Dermis blood vessel endothelial cell (primary cell): ENCODE data around the gene PCDHGB4. TPM values are rescaled to one million over a fixed set of nuclear protein-coding genes. Genes with fewer than 3 reads are reported as not detected.
"Not testable (repeated sequence)": the region's sequence is repeated elsewhere in the genome, so short reads cannot be mapped to it uniquely, and the experiment has no call there.

Experiments
- DNase-seq: peaks from one replicate; pipeline ENCODE4 v3.0.0; 2010
- total RNA-seq: library from RNA; depleted of rRNA; stranded (reverse); fragments of >200 nt; gene quantifications from 2 replicates; pipeline ENCODE4 v1.2.3, GENCODE V29; 2014

The PCDHGB4 gene
- total RNA-seq, 1 donor from 2014 or later = 14.5 TPM

DNA sequence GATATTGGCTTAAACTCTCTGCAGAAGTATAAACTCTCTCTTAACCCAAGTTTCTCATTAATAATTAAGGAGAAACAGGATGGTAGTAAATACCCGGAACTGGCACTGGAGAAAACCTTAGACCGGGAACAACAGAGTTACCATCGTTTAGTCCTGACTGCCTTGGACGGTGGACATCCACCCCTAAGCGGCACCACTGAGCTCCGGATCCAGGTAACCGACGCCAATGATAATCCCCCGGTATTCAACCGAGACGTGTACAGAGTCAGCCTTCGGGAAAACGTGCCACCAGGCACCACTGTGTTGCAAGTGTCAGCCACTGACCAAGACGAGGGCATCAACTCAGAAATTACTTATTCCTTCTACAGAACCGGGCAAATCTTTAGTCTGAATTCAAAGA is 11.1 kb downstream of the PCDHGB4 start:
- no peak for DNase-seq

DNA sequence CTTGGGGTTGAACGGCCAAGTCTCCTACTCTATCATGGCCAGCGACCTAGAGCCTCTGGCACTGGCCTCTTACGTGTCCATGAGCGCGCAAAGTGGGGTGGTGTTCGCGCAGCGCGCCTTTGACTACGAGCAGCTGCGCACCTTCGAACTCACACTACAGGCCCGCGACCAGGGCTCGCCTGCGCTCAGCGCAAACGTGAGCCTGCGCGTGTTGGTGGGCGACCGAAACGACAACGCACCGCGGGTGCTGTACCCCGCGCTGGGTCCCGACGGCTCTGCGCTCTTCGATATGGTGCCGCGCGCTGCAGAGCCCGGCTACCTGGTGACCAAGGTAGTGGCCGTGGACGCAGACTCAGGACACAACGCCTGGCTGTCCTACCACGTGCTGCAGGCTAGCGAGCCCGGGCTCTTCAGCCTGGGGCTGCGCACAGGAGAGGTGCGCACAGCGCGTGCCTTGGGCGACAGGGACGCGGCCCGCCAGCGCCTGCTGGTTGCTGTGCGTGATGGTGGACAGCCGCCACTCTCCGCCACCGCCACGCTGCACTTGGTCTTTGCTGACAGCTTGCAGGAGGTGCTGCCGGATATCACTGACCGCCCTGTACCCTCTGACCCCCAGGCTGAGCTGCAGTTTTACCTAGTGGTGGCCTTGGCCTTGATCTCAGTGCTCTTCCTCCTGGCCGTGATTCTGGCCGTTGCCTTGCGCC is 12.2 kb downstream of the PCDHGB4 start:
- no peak for DNase-seq

DNA sequence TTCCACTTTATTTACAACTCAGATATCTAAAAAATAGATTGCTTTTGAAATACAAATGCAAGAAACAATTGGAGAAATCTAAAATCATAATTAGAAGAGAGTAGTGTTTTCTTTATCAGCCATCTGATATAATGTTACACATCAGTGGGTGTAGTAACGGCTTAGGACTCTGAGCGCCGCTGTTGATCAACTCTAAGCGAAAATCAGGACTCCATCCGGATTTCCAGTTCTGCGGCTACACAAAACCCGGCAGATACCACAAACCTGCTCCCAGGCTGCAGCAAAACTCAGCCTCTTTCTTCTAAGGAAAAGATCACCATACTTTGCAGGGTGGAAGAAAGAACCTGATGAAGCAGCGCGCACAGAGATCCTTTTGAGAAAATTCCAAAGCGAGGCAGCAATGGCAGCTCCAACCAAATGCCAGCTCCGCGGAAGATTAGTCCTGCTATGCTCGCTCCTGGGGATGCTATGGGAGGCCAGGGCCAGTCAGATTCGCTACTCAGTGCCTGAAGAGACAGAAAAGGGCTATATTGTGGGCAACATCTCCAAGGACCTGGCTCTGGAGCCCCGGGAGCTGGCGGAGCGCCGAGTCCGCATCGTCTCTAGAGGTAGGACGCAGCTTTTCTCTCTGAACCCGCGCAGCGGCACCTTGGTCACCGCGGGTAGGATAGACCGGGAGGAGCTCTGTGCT is 15.2 kb downstream of the PCDHGB4 start, which contains the start of gene PCDHGA9:
TSS of gene PCDHGA9 (plus strand) at position 226 of the 691 bp plus-strand sequence. CDS start at position 401, 175 bp downstream.
- peak; percentile 63 for DNase-seq

DNA sequence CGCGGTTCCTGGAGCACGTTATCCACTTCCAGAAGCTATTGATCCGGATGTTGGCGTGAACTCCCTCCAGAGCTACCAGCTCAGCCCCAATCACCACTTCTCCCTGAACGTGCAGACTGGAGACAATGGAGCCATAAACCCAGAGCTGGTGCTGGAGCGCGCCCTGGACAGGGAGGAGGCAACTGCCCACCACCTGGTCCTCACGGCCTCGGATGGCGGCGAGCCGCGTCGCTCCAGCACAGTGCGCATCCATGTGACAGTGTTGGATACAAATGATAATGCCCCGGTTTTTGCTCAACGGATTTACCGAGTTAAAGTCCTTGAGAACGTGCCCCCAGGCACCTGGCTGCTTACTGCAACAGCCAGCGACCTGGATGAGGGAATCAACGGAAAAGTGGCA is 15.9 kb downstream of the PCDHGB4 start:
- DNase-seq = no peak

DNA sequence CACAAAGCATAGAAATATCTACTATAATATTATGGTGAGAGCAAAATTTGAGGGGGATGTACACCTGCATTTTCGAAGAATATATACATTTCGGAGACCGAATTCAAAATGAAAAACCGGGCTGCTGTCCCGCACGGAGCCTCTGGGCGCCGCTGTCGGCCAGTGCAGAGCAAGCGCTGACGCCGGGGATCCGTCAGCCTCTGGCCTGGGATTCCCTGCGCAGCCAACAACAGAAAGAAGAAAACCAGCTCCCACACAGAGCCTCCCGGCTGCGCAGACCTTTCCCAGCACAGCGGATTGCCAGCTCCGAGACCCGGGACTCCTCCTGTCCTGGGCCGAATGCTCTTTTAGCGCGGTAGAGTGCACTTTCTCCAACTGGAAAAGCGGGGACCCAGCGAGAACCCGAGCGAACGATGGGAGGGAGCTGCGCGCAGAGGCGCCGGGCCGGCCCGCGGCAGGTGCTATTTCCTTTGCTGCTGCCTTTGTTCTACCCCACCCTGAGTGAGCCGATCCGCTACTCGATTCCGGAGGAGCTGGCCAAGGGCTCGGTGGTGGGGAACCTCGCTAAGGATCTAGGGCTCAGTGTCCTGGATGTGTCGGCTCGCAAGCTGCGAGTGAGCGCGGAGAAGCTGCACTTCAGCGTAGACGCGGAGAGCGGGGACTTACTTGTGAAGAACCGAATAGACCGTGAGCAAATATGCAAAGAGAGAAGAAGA is 20.4 kb downstream of the PCDHGB4 start, which contains the start of gene PCDHGB6:
TSS of gene PCDHGB6 (plus strand) at position 232 of the 716 bp plus-strand sequence. CDS start at position 414, 182 bp downstream.
- DNase-seq = peak; percentile 62

DNA sequence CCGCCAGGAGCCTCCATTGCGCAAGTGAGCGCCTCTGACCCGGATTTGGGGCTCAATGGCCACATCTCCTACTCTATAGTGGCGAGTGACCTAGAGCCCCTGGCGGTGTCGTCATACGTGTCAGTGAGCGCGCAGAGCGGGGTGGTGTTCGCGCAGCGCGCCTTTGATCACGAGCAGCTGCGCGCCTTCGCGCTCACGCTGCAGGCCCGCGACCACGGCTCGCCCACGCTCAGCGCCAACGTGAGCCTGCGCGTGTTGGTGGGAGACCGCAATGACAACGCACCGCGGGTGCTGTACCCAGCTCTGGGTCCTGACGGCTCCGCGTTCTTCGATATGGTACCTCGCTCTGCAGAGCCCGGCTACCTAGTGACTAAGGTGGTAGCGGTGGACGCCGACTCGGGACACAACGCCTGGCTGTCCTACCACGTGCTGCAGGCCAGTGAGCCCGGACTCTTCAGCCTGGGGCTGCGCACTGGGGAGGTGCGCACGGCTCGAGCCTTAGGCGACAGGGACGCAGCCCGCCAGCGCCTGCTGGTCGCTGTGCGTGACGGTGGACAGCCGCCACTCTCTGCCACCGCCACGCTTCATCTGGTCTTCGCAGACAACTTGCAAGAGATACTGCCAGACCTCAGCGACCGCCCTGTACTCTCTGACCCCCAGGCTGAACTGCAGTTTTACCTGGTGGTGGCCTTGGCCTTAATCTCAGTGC is 22.3 kb downstream of the PCDHGB4 start:
- no peak for DNase-seq

DNA sequence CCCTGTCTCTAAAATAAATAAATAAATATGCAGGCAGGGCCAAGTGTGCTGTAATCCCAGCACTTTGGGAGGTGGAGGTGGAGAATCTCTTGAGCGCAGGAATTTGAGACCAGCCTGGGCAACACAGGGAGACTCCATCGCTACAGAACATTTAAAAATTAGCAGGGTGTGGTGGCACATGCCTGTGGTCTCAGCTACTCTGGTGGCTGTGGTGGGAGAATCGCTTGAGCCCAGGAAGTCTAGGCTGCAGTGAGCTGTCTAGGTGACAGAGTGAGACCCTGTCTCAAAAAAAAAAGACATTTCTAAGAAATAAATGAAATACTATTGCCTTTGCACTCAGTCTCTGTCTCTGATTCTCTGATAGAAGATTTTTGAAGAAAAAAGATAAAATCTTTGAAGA is 24.1 kb downstream of the PCDHGB4 start:
- DNase-seq = no peak

DNA sequence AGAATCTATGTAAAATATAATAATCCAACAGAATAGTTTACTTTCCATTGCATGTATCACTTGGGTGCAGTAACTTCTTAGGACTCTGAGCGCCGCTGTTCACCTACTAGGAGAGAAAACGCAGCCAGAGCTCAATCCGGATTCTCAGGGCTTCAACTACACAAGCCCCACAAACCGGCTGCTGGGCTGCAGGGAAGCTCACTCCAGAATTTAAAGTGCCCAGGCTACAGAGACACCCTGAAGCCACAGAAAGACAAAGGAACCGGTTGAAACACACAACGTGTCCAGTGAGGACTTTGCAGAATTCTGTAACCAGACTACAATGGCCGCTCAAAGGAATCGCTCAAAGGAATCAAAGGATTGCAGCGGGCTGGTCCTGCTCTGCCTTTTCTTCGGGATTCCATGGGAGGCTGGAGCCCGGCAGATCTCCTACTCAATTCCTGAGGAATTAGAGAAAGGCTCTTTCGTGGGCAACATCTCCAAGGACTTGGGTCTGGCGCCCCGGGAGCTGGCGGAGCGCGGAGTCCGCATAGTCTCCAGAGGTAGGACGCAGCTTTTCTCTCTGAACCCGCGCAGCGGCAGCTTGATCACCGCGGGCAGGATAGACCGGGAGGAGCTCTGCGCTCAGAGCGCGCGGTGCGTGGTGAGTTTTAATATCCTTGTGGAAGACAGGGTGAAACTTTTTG is 25.5 kb downstream of the PCDHGB4 start, which contains the start of gene PCDHGA10:
TSS of gene PCDHGA10 (plus strand) at position 134 of the 686 bp plus-strand sequence. CDS start at position 323, 189 bp downstream.
- peak; percentile 83 for DNase-seq

DNA sequence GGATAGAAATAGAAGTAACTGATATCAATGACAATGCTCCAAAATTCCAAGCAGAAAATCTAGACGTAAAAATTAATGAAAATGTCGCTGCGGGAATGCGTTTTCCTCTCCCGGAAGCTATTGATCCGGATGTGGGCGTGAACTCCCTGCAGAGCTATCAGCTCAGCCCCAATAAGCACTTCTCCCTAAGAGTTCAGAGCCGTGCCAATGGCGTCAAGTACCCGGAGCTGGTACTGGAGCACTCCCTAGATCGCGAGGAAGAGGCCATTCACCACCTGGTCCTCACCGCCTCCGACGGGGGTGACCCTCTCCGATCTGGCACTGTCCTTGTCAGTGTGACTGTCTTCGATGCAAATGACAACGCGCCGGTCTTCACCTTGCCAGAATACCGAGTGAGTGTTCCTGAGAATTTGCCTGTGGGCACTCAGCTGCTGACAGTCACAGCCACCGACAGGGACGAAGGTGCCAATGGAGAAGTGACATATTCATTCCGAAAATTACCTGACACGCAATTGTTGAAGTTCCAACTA is 26.1 kb downstream of the PCDHGB4 start:
- no peak for DNase-seq

DNA sequence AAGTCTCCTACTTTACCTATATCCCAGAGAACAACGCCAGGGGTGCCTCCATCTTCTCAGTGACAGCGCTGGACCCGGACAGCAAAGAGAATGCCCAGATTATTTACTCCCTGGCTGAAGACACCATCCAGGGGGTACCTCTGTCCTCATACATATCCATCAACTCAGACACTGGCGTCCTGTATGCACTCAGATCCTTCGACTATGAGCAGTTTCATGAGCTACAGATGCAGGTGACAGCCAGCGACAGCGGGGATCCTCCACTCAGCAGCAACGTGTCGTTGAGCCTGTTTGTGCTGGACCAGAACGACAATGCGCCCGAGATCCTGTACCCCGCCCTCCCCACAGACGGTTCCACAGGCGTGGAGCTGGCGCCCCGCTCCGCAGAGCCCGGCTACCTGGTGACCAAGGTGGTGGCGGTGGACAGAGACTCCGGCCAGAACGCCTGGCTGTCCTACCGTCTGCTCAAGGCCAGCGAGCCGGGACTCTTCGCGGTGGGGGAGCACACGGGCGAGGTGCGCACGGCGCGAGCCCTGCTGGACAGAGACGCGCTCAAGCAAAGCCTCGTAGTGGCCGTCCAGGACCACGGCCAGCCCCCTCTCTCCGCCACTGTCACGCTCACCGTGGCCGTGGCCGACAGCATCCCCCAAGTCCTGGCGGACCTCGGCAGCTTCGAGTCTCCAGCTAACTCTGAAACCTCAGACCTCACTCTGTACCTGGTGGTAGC is 27.2 kb downstream of the PCDHGB4 start:
- DNase-seq = not testable (repeated sequence)

DNA sequence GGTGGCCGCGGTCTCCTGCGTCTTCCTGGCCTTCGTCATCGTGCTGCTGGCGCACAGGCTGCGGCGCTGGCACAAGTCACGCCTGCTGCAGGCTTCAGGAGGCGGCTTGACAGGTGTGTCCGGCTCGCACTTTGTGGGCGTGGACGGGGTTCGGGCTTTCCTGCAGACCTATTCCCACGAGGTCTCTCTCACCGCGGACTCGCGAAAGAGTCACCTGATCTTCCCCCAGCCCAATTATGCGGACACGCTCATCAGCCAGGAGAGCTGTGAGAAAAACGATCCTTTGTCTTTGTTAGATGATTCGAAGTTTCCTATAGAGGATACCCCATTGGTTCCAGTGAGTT is 27.7 kb downstream of the PCDHGB4 start:
- DNase-seq = not testable (repeated sequence)

DNA sequence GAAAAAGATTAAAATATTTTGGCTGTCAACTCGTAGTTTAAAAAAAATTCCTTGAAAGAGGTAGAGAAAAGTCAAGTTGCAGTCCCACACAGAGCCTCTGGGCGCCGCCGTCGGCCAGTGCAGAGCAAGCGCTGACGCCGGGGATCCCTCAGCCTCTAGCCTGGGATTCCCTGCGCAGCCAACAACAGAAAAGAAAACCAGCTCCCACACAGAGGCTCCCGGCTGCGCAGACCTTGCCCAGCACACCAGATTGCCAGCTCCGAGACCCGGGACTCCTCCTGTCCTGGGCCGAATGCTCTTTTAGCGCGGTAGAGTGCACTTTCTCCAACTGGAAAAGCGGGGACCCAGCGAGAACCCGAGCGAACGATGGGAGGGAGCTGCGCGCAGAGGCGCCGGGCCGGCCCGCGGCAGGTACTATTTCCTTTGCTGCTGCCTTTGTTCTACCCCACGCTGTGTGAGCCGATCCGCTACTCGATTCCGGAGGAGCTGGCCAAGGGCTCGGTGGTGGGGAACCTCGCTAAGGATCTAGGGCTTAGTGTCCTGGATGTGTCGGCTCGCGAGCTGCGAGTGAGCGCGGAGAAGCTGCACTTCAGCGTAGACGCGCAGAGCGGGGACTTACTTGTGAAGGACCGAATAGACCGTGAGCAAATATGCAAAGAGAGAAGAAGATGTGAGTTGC is 30.1 kb downstream of the PCDHGB4 start, which contains the start of gene PCDHGB7:
TSS of gene PCDHGB7 (plus strand) at position 184 of the 679 bp plus-strand sequence. CDS start at position 367, 183 bp downstream.
- DNase-seq = peak; percentile 88

DNA sequence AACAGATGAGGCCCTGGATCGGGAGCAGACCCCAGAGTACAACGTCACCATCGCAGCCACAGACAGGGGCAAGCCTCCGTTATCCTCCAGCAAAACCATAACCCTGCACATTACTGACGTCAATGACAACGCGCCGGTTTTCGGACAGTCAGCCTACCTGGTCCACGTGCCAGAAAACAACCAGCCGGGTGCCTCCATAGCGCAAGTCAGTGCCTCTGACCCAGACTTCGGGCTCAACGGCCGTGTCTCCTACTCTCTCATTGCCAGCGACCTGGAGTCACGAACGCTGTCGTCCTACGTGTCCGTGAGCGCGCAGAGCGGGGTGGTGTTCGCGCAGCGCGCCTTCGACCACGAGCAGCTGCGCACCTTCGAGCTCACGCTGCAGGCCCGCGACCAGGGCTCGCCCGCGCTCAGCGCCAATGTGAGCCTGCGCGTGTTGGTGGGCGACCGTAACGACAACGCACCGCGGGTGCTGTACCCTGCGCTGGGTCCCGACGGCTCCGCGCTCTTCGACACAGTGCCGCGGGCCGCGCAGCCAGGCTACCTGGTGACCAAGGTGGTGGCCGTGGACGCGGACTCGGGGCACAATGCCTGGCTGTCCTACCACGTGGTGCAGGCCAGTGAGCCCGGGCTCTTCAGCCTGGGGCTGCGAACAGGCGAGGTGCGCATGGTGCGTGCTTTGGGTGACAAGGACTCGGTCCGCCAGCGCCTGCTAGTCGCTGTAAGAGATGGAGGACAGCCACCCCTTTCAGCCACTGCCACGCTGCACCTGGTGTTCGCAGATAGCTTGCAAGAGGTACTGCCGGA is 31.8 kb downstream of the PCDHGB4 start:
- no peak for DNase-seq

DNA sequence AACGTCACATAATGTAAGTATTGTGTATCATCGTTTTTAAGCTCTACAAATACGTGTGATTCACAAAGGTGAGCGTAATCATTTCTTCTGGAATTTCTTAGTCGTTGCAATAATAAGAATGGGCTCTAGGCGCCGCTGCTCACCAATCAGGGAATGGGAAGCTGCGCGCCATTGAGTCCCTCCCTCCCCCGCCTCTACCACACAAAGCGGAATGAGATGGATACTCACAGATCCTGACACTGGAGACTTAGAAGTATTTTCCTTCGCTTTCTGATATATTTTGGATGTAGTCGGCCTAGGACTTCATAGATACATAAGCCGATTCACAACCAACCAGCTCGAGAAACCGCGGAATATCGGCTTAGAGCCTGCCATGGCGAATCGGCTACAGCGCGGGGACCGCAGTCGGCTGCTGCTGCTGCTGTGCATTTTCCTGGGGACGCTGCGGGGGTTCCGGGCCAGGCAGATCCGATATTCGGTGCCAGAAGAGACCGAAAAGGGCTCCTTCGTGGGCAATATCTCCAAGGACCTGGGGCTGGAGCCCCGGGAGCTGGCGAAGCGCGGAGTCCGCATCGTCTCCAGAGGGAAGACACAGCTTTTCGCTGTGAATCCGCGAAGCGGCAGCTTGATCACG is 33.5 kb downstream of the PCDHGB4 start, which contains the start of gene PCDHGA11:
TSS of gene PCDHGA11 (plus strand) at position 197 of the 634 bp plus-strand sequence. CDS start at position 374, 177 bp downstream.
- peak; percentile 88 for DNase-seq

DNA sequence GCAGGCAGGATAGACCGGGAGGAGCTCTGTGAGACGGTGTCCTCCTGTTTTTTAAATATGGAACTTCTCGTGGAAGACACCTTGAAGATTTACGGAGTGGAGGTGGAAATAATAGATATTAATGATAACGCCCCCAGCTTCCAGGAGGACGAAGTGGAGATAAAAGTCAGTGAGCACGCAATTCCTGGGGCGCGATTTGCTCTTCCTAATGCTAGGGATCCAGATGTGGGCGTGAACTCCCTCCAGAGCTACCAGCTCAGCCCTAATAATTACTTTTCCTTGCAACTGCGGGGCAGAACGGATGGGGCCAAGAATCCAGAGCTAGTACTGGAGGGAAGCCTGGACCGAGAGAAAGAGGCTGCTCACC is 34.0 kb downstream of the PCDHGB4 start:
- no peak for DNase-seq

DNA sequence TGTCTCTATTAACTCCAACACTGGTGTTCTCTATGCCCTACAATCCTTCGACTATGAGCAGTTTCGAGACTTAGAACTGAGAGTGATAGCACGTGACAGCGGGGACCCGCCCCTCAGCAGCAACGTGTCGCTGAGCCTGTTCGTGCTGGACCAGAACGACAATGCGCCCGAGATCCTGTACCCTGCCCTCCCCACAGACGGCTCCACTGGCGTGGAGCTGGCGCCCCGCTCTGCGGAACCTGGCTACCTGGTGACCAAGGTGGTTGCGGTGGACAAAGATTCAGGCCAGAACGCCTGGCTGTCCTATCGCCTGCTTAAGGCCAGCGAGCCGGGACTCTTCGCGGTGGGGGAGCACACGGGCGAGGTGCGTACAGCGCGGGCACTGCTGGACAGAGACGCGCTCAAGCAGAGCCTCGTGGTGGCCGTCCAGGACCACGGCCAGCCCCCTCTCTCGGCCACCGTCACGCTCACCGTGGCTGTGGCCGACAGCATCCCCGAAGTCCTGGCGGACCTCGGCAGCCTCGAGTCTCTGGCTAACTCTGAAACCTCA is 35.3 kb downstream of the PCDHGB4 start:
- no peak for DNase-seq

DNA sequence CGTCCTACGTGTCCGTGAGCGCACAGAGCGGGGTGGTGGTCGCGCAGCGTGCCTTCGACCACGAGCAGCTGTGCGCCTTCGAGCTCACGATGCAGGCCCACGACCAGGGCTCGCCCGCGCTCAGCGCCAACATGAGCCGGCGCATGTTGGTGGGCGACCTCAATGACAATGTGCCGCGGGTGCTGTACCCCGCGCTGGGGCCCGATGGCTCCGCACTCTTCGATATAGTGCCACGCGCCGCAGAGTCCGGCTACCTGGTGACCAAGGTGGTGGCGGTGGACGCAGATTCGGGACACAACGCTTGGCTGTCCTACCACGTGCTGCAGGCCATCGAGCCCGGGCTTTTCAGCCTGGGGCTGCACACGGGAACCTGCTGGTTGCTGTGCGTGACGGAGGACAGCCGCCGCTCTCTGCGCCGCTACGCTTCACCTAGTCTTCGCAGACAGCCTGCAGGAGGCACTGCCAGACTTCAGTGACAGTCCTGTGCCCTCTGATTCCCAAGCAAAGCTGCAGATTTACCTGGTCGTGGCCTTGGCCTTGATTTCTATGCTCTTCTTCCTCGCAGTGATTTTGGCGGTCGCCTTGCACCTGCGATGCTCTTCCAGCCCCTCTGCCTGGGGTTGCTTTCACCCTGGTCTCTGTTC is 40.4 kb downstream of the PCDHGB4 start:
- DNase-seq = no peak
